ENCODE results near the gene TRAPPC4. TPM values are rescaled to one million over a fixed set of nuclear protein-coding genes. Genes with fewer than 3 reads are reported as not detected.

Gene TRAPPC4
- total RNA-seq, 3 donors from 2014 or later = 52.7 to 58.4 (median 57.4) TPM

GRCh38 chr11:119044708-119045107, 26.1 kb downstream of the TRAPPC4 start:
- Histone ChIP-seq H3K9me3 (no peaks in the 10 kb centered on the region), H3K4me3 (no peak overlapping the region), H3K4me1 (ENCODE audit: low read depth) (no peaks in the 10 kb centered on the region), H3K36me3 (ENCODE audit: low read depth) (peaks cover 14% of the 10 kb centered on the region)
- intact Hi-C loops (cut with DNase I, micrococcal nuclease) = no loop called here
- ATAC-seq = no peak
- DNase-seq = peak in 1 of 3 donors; percentile 13
- TF ChIP-seq CTCF (IDR thresholded peaks at IDR 0.05) = no peak

GRCh38 chr11:119046489-119046888, 27.9 kb downstream of the TRAPPC4 start:
- intact Hi-C loops (cut with DNase I, micrococcal nuclease) = no loop called here
- DNase-seq (peak in 1 of 3 donors; percentile 21), ATAC-seq (no peak)
- no peak overlapping the region for H3K4me3 ChIP-seq
- no peak for TF ChIP-seq CTCF (IDR thresholded peaks at IDR 0.05)
- peaks cover 14% of the 10 kb centered on the region for H3K36me3 ChIP-seq (ENCODE audit: low read depth)
- no peaks in the 10 kb centered on the region for H3K4me1 ChIP-seq (ENCODE audit: low read depth)
- H3K9me3 ChIP-seq = no peaks in the 10 kb centered on the region

GRCh38 chr11:119047205-119047604, 28.6 kb downstream of the TRAPPC4 start:
- DNase-seq (peak in 1 of 3 donors; percentile 9), ATAC-seq (no peak)
- Histone ChIP-seq H3K36me3 (ENCODE audit: low read depth) (peaks cover 14% of the 10 kb centered on the region), H3K4me1 (ENCODE audit: low read depth) (no peaks in the 10 kb centered on the region), H3K9me3 (no peaks in the 10 kb centered on the region), H3K4me3 (no peak overlapping the region)
- no peak for TF ChIP-seq CTCF (IDR thresholded peaks at IDR 0.05)
- intact Hi-C loops (cut with DNase I, micrococcal nuclease) = no loop called here

GRCh38 chr11:119048644-119049043, 30.1 kb downstream of the TRAPPC4 start:
- no peak for TF ChIP-seq CTCF (IDR thresholded peaks at IDR 0.05)
- H3K4me1 ChIP-seq (ENCODE audit: low read depth) = no peaks in the 10 kb centered on the region
- intact Hi-C loops (cut with DNase I, micrococcal nuclease) = no loop called here
- H3K4me3 ChIP-seq = no peak overlapping the region
- DNase-seq (no peak), ATAC-seq (no peak)
- peaks cover 14% of the 10 kb centered on the region for H3K36me3 ChIP-seq (ENCODE audit: low read depth)
- no peaks in the 10 kb centered on the region for H3K9me3 ChIP-seq

- no peak for ATAC-seq
Measured at GRCh38 chr11:119049081-119049480, 30.5 kb downstream of the TRAPPC4 start.

More at GRCh38 chr11:119049081-119049480, 30.5 kb downstream of the TRAPPC4 start:
- no peak for TF ChIP-seq CTCF (IDR thresholded peaks at IDR 0.05)
- intact Hi-C loops (cut with DNase I, micrococcal nuclease) = no loop called here
- Histone ChIP-seq H3K9me3 (no peaks in the 10 kb centered on the region), H3K4me3 (no peak overlapping the region), H3K4me1 (ENCODE audit: low read depth) (no peaks in the 10 kb centered on the region), H3K36me3 (ENCODE audit: low read depth) (peaks cover 14% of the 10 kb centered on the region)
- DNase-seq = peak in 1 of 3 donors; percentile 37
